Gastroesophageal sphincter (tissue), 4 donors: Measurements from ENCODE around the gene ABCA7. TPM values are rescaled to one million over a fixed set of nuclear protein-coding genes. Genes with fewer than 3 reads are reported as not detected.

ENCODE experiments used
- ATAC-seq: fragments of 150-250 bp; one replicate; pipeline ENCODE4 v1.9.1; 2016; ENCODE audit warnings: mild to moderate bottlenecking, moderate library complexity
- H3K27ac ChIP-seq, 4 donors: fragments of 200-600 bp; sonication (generic) in 3 of 4; 1 replicate in 3 of 4; 2 replicates in 1 of 4; pipeline ENCODE4 v1.5.1; 2016 to 2019
- H3K27me3 ChIP-seq: fragments of 200-600 bp; sonication (generic); one replicate; pipeline ENCODE4 v1.5.1; 2019
- H3K36me3 ChIP-seq, 2 donors: fragments of 200-600 bp; sonication (generic); one replicate each; pipeline ENCODE4 v1.5.1; 2019; ENCODE audit warnings: control low read depth in 1 of 2
- H3K4me1 ChIP-seq, 3 donors: fragments of 200-600 bp; sonication (generic); 1 replicate in 2 of 3; 2 replicates in 1 of 3; pipeline ENCODE4 v1.5.1; 2016 to 2019; ENCODE audit warnings: control low read depth in 2 of 3
- H3K4me3 ChIP-seq, 2 donors: fragments of 200-600 bp; sonication (generic); one replicate each; pipeline ENCODE4 v1.5.1; 2019; ENCODE audit warnings: mild to moderate bottlenecking in 1 of 2, moderate library complexity in 1 of 2
- H3K9me3 ChIP-seq, 3 donors: fragments of 200-600 bp; sonication (generic); one replicate each; pipeline ENCODE4 v1.5.1; 2017 to 2019; ENCODE audit warnings: control low read depth in 2 of 3
- EP300 ChIP-seq: sonication (generic); formaldehyde crosslinking; IDR thresholded peaks from one replicate; pipeline ENCODE4 v1.6.1; 2017; ENCODE audit warnings: antibody characterized with exemption, mild to moderate bottlenecking
- POLR2A ChIP-seq, 2 donors: fragments of 450-650 bp; IDR thresholded peaks; one replicate each; pipeline ENCODE4 v1.6.1; 2017; ENCODE audit warnings: antibody characterized with exemption in 2 of 2, mild to moderate bottlenecking in 2 of 2, moderate library complexity in 1 of 2
- POLR2AphosphoS5 ChIP-seq: sonication (generic); formaldehyde crosslinking; IDR thresholded peaks from one replicate; pipeline ENCODE4 v1.6.1; 2017; ENCODE audit warnings: antibody characterized with exemption
- WGBS, 2 donors: methylation state at CpG; one replicate each; pipeline ENCODE4 v1.1.5; 2018; ENCODE audit warnings: low coverage in 1 of 2; 5-methylcytosine and 5-hydroxymethylcytosine counted together
- total RNA-seq, 4 donors: library from RNA; depleted of rRNA; stranded (reverse); fragments of >200 nt; gene quantifications; one replicate each; pipeline ENCODE4 v1.1.0, GENCODE V29; 2016
- TF ChIP-seq, protein P1 (sequence below), 4 experiments: fragments of 200-600 bp in 2 of 4; fragments of 450-650 bp in 2 of 4; sonication (generic) in 1 of 4; IDR thresholded peaks; one replicate each; pipeline ENCODE4 v1.5.1; 2017 to 2019; ENCODE audit warnings: antibody characterized with exemption in 4 of 4, mild to moderate bottlenecking in 2 of 4, moderate library complexity in 2 of 4

The ABCA7 gene
- total RNA-seq, 4 donors from 2014 or later = 3.9 to 14.3 (median 6.4) TPM

DNA sequence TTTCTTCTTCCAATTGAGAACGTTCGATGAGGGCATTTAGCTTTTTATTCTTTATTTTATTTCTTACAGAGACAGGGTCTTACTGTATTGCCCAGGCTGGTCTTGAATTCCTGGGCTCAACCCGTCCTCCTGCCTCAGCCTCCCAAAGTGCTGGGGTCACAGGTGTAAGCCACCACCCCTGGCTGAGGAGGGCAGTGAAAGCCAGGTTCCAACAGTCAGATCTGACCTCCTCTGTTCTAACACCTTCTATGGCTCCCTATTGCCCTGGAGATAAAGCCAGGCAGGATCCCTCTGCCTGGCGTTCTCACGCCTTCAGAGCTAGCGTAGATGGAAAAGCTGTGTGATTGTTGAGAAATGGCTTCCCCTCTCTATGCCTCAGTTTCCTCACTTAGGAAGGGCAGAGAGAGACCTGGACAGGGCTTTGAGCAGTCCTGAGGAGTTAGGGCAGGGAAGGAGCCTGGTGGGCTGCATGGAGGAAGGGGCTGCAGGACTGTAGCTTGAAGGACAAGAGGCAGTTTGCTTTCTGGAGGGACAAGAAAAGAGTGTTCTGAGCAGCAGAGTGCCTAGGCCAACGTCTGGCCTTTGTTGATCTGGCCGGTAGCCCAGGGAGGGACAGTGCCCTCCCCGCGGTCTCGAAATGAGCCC is 32.6 kb downstream of the ABCA7 start:
- Histone ChIP-seq H3K36me3 (no peaks in the 10 kb centered on the region), H3K27me3 (peaks cover 61% of the 10 kb centered on the region), H3K4me1 (peaks cover 0 to 28% (median 2%) of the 10 kb centered on the region in 3 donors), H3K27ac (no peak overlapping the region), H3K4me3 (no peak overlapping the region), H3K9me3 (no peaks in the 10 kb centered on the region)
- no peak for ATAC-seq
- TF ChIP-seq POLR2A (IDR thresholded peaks at IDR 0.05) (no peak), EP300 (no peak), POLR2AphosphoS5 (no peak)
- TF ChIP-seq, protein P1, sequence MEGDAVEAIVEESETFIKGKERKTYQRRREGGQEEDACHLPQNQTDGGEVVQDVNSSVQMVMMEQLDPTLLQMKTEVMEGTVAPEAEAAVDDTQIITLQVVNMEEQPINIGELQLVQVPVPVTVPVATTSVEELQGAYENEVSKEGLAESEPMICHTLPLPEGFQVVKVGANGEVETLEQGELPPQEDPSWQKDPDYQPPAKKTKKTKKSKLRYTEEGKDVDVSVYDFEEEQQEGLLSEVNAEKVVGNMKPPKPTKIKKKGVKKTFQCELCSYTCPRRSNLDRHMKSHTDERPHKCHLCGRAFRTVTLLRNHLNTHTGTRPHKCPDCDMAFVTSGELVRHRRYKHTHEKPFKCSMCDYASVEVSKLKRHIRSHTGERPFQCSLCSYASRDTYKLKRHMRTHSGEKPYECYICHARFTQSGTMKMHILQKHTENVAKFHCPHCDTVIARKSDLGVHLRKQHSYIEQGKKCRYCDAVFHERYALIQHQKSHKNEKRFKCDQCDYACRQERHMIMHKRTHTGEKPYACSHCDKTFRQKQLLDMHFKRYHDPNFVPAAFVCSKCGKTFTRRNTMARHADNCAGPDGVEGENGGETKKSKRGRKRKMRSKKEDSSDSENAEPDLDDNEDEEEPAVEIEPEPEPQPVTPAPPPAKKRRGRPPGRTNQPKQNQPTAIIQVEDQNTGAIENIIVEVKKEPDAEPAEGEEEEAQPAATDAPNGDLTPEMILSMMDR (IDR thresholded peaks at IDR 0.05) = no peak
- WGBS, 2 donors = 78 to 85% methylated on average over 3 to 6 of the region's 11 CpGs

- no peaks in the 10 kb centered on the region for H3K9me3 ChIP-seq
- H3K27me3 ChIP-seq = peaks cover 53% of the 10 kb centered on the region
- TF ChIP-seq POLR2A (IDR thresholded peaks at IDR 0.05) = no peak
- TF ChIP-seq EP300 = no peak
- TF ChIP-seq, protein P1 (IDR thresholded peaks at IDR 0.05) = no peak
- no peak for TF ChIP-seq POLR2AphosphoS5
- H3K27ac ChIP-seq = no peak overlapping the region
- no peak overlapping the region for H3K4me3 ChIP-seq
- no peaks in the 10 kb centered on the region for H3K36me3 ChIP-seq
- ATAC-seq = no peak
- WGBS, 2 donors = 95% methylated on average over 4 of the region's 30 CpGs; no CpG with 5 or more reads in 1 of the 2 donors
- peaks cover 0 to 23% (median 0%) of the 10 kb centered on the region in 3 donors for H3K4me1 ChIP-seq
Measured at GRCh38 chr19:1073063-1073955, 33.4 kb downstream of the ABCA7 start.

GRCh38 chr19:1073956-1074517 is 34.1 kb downstream of the ABCA7 start:
- Histone ChIP-seq H3K27ac (peak overlapping the region in 1 of 4 donors; percentile 23), H3K4me1 (peaks cover 0 to 23% (median 0%) of the 10 kb centered on the region in 3 donors), H3K4me3 (peak overlapping the region in 1 of 2 donors; percentile 26), H3K9me3 (no peaks in the 10 kb centered on the region), H3K27me3 (peaks cover 46% of the 10 kb centered on the region), H3K36me3 (no peaks in the 10 kb centered on the region)
- ATAC-seq = no peak
- TF ChIP-seq, protein P1 (IDR thresholded peaks at IDR 0.05) = no peak
- TF ChIP-seq POLR2AphosphoS5 (no peak), POLR2A (IDR thresholded peaks at IDR 0.05) (no peak), EP300 (no peak)
- WGBS, 2 donors = no CpG with 5 or more reads among the region's 28 CpGs

GRCh38 chr19:1074544-1075283 is 34.8 kb downstream of the ABCA7 start:
- peak; percentile 40 for ATAC-seq
- TF ChIP-seq EP300 (no peak), POLR2AphosphoS5 (no peak), POLR2A (IDR thresholded peaks at IDR 0.05) (no peak)
- TF ChIP-seq, protein P1 (IDR thresholded peaks at IDR 0.05) = no peak
- Histone ChIP-seq H3K4me3 (peak overlapping the region in 1 of 2 donors; percentile 26), H3K36me3 (no peaks in the 10 kb centered on the region), H3K27me3 (peaks cover 39% of the 10 kb centered on the region), H3K27ac (peak overlapping the region in 1 of 4 donors; percentile 23), H3K9me3 (no peaks in the 10 kb centered on the region), H3K4me1 (peaks cover 0 to 18% (median 0%) of the 10 kb centered on the region in 3 donors)
- 57% methylated on average over 10 of the region's 54 CpGs; no CpG with 5 or more reads in 1 of the 2 donors for WGBS, 2 donors
